IMR-90 (cell line): ENCODE results near the gene LGALS4. TPM values are rescaled to one million over a fixed set of nuclear protein-coding genes. Genes with fewer than 3 reads are reported as not detected.

Experiments used
- ATAC-seq: fragments of 200-7000 bp; cut with Tn5 transposase; 2 replicates; pipeline ENCODE4 v1.9.1; 2020; ENCODE audit warnings: low read depth, mild to moderate bottlenecking, moderate library complexity
- BruUV-seq: library from RNA; stranded (reverse); fragments of 400-500 nt; replicated peaks from 2 replicates; lab custom pipeline; 2021; lab: Mats Ljungman, UMichigan
- CTCF ChIA-PET: fragments of 300-600 bp; formaldehyde crosslinking; extraction: SDS; loops from one replicate; lab custom pipeline; 2021; ENCODE audit warnings: antibody characterized with exemption; lab: Yijun Ruan, JAX
- POLR2A ChIA-PET: fragments of 300-600 bp; sonication (Branson Sonifier 250); formaldehyde crosslinking; loops from one replicate; lab custom pipeline; 2022; ENCODE audit warnings: antibody characterized with exemption; ENCODE audit not compliant: unreplicated experiment; lab: Charles Lee
- DNase-seq: peaks from one replicate; pipeline ENCODE4 v3.0.0; 2013
- H2AFZ ChIP-seq: replicated peaks from 2 replicates; pipeline ENCODE3; 2013; ENCODE audit warnings: low read length, mild to moderate bottlenecking; ENCODE audit not compliant: poor library complexity
- H2AK5ac ChIP-seq: 2 replicates; pipeline ENCODE4 v1.6.1; 2013; ENCODE audit warnings: low read depth, low read length, inconsistent platforms
- H2AK9ac ChIP-seq: replicated peaks from 2 replicates; pipeline ENCODE3; 2013; ENCODE audit warnings: mild to moderate bottlenecking, low read depth, low read length, moderate library complexity; ENCODE audit not compliant: poor library complexity
- H2BK120ac ChIP-seq: 2 replicates; pipeline ENCODE4 v1.6.1; 2013; ENCODE audit warnings: low read depth, low read length, inconsistent platforms
- H2BK15ac ChIP-seq: 3 replicates; pipeline ENCODE4 v1.6.1; 2013; ENCODE audit warnings: low read depth, low read length, inconsistent platforms
- H2BK20ac ChIP-seq: 2 replicates; pipeline ENCODE4 v1.6.1; 2013; ENCODE audit warnings: low read depth, mild to moderate bottlenecking, inconsistent platforms, low read length, moderate library complexity
- H2BK5ac ChIP-seq: 2 replicates; pipeline ENCODE4 v1.6.1; 2013; ENCODE audit warnings: mild to moderate bottlenecking, low read depth, low read length, inconsistent platforms; ENCODE audit not compliant: poor library complexity, severe bottlenecking
- H3K14ac ChIP-seq: replicated peaks from 2 replicates; pipeline ENCODE4 v1.6.1; 2013; ENCODE audit warnings: low read depth, low read length, inconsistent platforms
- H3K18ac ChIP-seq: 2 replicates; pipeline ENCODE4 v1.6.1; 2013; ENCODE audit warnings: low read depth, low read length, control low read depth
- H3K23ac ChIP-seq: 2 replicates; pipeline ENCODE4 v1.6.1; 2013; ENCODE audit warnings: low read depth, low read length, inconsistent platforms
- H3K27ac ChIP-seq: 2 replicates; pipeline ENCODE4 v1.5.1; 2013; ENCODE audit warnings: mild to moderate bottlenecking, control low read depth, low read length; ENCODE audit not compliant: insufficient read depth
- H3K27me3 ChIP-seq: 2 replicates; pipeline ENCODE4 v1.6.1; 2013; ENCODE audit warnings: low read length; ENCODE audit not compliant: control insufficient read depth, insufficient read depth
- H3K36me3 ChIP-seq: 2 replicates; pipeline ENCODE4 v1.6.1; 2013; ENCODE audit warnings: low read length, mixed read lengths; ENCODE audit not compliant: control insufficient read depth, insufficient read depth
- H3K4ac ChIP-seq: 2 replicates; pipeline ENCODE4 v1.6.1; 2013; ENCODE audit warnings: low read depth, low read length, inconsistent platforms
- H3K4me1 ChIP-seq: 2 replicates; pipeline ENCODE4 v1.6.1; 2013; ENCODE audit warnings: low read length, mixed read lengths; ENCODE audit not compliant: control insufficient read depth, insufficient read depth
- H3K4me2 ChIP-seq: 2 replicates; pipeline ENCODE4 v1.6.1; 2013; ENCODE audit warnings: low read depth, mild to moderate bottlenecking, control low read depth, low read length, moderate library complexity
- H3K4me3 ChIP-seq: 2 replicates; pipeline ENCODE4 v1.5.1; 2013; ENCODE audit warnings: low read depth, mild to moderate bottlenecking, control low read depth, low read length, moderate library complexity; ENCODE audit not compliant: insufficient read depth
- H3K56ac ChIP-seq: 2 replicates; pipeline ENCODE4 v1.6.1; 2013; ENCODE audit warnings: low read length, inconsistent platforms; ENCODE audit not compliant: insufficient read depth; ENCODE audit errors: extremely low read depth
- H3K79me1 ChIP-seq, 2 experiments: 2 replicates each; pipeline ENCODE4 v1.6.1; 2013; ENCODE audit warnings: low read length in 2 of 2, inconsistent platforms in 1 of 2, low read depth in 1 of 2
- H3K9ac ChIP-seq: 2 replicates; pipeline ENCODE4 v1.6.1; 2013; ENCODE audit warnings: low read depth, low read length, control low read depth
- H3K9me1 ChIP-seq: 2 replicates; pipeline ENCODE4 v1.6.1; 2013; ENCODE audit warnings: low read length, inconsistent platforms; ENCODE audit not compliant: insufficient read depth
- H3K9me3 ChIP-seq: 2 replicates; pipeline ENCODE4 v1.6.1; 2013; ENCODE audit warnings: low read length; ENCODE audit not compliant: control insufficient read depth, insufficient read depth
- H4K20me1 ChIP-seq: 2 replicates; pipeline ENCODE4 v1.6.1; 2013; ENCODE audit warnings: low read length, inconsistent platforms; ENCODE audit not compliant: insufficient read depth
- H4K5ac ChIP-seq: 2 replicates; pipeline ENCODE4 v1.6.1; 2013; ENCODE audit warnings: mild to moderate bottlenecking, low read depth, low read length, control low read depth
- H4K8ac ChIP-seq, 2 experiments: 2 replicates each; pipeline ENCODE4 v1.6.1; 2013; ENCODE audit warnings: low read depth in 2 of 2, low read length in 2 of 2, control low read depth in 1 of 2, inconsistent platforms in 1 of 2
- H4K91ac ChIP-seq: 2 replicates; pipeline ENCODE4 v1.6.1; 2013; ENCODE audit warnings: low read depth, low read length, inconsistent platforms; ENCODE audit not compliant: insufficient read depth
- BHLHE40 ChIP-seq: fragments of 150-350 bp; IDR thresholded peaks from 2 replicates; pipeline ENCODE4 v1.6.1; 2016; ENCODE audit warnings: mild to moderate bottlenecking, low read depth, low read length
- CEBPB ChIP-seq: IDR thresholded peaks from 2 replicates; pipeline ENCODE4 v1.6.1; 2012; ENCODE audit warnings: low read depth, low read length, improper control_type of control experiment
- CTCF ChIP-seq: conservative IDR thresholded peaks from 2 replicates; pipeline ENCODE4 v1.5.1; 2012; ENCODE audit warnings: mild to moderate bottlenecking, low read depth, low read length, improper control_type of control experiment
- FOS ChIP-seq: fragments of 150-350 bp; IDR thresholded peaks from 2 replicates; pipeline ENCODE4 v1.6.1; 2016; ENCODE audit warnings: low read depth, low read length
- MAZ ChIP-seq: IDR thresholded peaks from 2 replicates; pipeline ENCODE4 v1.6.1; 2012; ENCODE audit warnings: low read depth, mild to moderate bottlenecking, low read length, improper control_type of control experiment, moderate library complexity, borderline replicate concordance
- NFE2L2 ChIP-seq: fragments of 150-350 bp; IDR thresholded peaks from 2 replicates; pipeline ENCODE4 v1.6.1; 2016; ENCODE audit warnings: low read depth, mild to moderate bottlenecking, low read length
- POLR2A ChIP-seq: IDR thresholded peaks from 2 replicates; pipeline ENCODE4 v1.6.1; 2012; ENCODE audit warnings: mild to moderate bottlenecking, low read depth, low read length
- RAD21 ChIP-seq: IDR thresholded peaks from 2 replicates; pipeline ENCODE4 v1.6.1; 2012; ENCODE audit warnings: low read length, improper control_type of control experiment
- RFX5 ChIP-seq: IDR thresholded peaks from 2 replicates; pipeline ENCODE4 v1.8.0; 2012; ENCODE audit warnings: low read depth, mild to moderate bottlenecking, low read length, moderate library complexity
- SMC3 ChIP-seq: fragments of 150-350 bp; IDR thresholded peaks from 2 replicates; pipeline ENCODE4 v1.6.1; 2016; ENCODE audit warnings: low read depth, mild to moderate bottlenecking, antibody characterized with exemption, low read length, moderate library complexity
- WGBS, 2 experiments: methylation state at CpG; one replicate each; pipeline versions ENCODE4 v1.1.5 to v1.1.7; 2013; ENCODE audit warnings: missing lambda C conversion rate in 2 of 2; ENCODE audit not compliant: insufficient read length in 1 of 2; ENCODE audit errors: extremely low coverage in 2 of 2; 5-methylcytosine and 5-hydroxymethylcytosine counted together
- dilution Hi-C: fragments of 300-500 bp; cut with HindIII; formaldehyde crosslinking; loops from one replicate; pipeline ENCODE4 v1.14.3; 2018; ENCODE audit warnings: low sequenced_read_pairs; ENCODE audit not compliant: unreplicated experiment
- in situ Hi-C: fragments of 300-500 bp; cut with MboI; formaldehyde crosslinking; loops from 3 replicates; pipeline ENCODE4 v1.14.3; 2019; ENCODE audit warnings: low sequenced_read_pairs, inconsistent platforms, mixed read lengths
- intact Hi-C: fragments of 100-400 bp; cut with micrococcal nuclease; formaldehyde crosslinking; loops from 2 replicates; pipeline ENCODE4 v1.10.0; 2022
- polyA plus RNA-seq, 3 experiments: library from polyadenylated mRNA; depleted of rRNA; stranded (reverse); fragments of >200 nt; gene quantifications; 2 replicates each; pipeline ENCODE4 v1.2.3, GENCODE V29; 2012; ENCODE audit warnings: low replicate concordance in 1 of 3
- total RNA-seq: library from RNA; depleted of rRNA; stranded (reverse); fragments of >200 nt; gene quantifications from 2 replicates; pipeline ENCODE4 v1.2.3, GENCODE V29; 2012
- TF ChIP-seq, protein P1 (sequence below): fragments of 150-350 bp; IDR thresholded peaks from 2 replicates; pipeline ENCODE4 v1.6.1; 2016; ENCODE audit warnings: low read depth, mild to moderate bottlenecking, low read length, moderate library complexity, borderline replicate concordance
- TF ChIP-seq, protein P2 (sequence below): fragments of 150-350 bp; IDR thresholded peaks from 2 replicates; pipeline ENCODE4 v1.6.1; 2017; ENCODE audit warnings: mild to moderate bottlenecking, antibody characterized with exemption, low read length, low read depth

The LGALS4 gene
- total and polyA plus RNA-seq, 2 of the 4 experiments (the other 2 are of a cell fraction), result 0.29 TPM; not detected in 1

DNA sequence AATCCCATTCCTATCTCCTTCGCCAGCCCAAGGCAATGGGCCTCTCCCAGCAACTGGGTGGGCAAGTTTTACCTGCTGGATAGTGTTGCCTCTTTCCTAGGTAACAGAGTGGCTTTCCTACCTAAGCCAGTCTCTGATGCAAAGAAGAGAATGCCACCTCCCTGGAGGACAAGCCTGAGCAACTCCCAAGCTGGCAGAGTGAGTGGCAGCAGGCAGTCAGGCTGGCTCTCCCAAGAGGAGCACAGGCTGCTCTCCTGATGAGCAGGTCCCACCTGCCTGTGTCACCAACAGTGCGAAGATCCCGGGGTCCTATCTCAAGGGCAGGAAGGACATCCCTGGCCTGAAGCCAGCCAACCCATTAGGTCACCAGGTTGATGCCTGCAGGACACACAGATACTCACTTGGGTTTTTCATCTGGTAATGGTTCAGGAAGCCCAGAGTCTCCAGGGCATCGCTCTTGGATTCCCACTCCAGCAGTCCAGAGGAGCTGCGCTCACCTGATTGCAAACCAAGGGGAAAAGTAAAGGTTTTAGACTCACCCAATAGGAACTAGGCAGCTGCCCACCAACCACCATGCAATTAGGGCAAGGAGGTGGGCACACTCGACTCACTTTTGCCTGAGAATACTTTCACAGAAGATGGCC is 24.4 kb upstream of the LGALS4 start (continued):
- no peak for TF ChIP-seq POLR2A

- H3K9ac ChIP-seq, result no peak overlapping the region
- H3K9me1 ChIP-seq, result no peaks in the 10 kb centered on the region
- peak overlapping the region; percentile 31; the same call in 1 of the 2 replicates for H3K27ac ChIP-seq
- no peak overlapping the region for H3K18ac ChIP-seq
- no peak overlapping the region for H3K56ac ChIP-seq
- intact Hi-C loops, result no loop called here
- no peak overlapping the region for H2BK5ac ChIP-seq
- peak overlapping the region; percentile 84 for H2AK9ac ChIP-seq
- ChIA-PET CTCF (no interaction called here), POLR2A (no interaction called here)
- DNase-seq (no peak), ATAC-seq (no peak)
- no CpG with 5 or more reads among the region's 8 CpGs for WGBS, 2 experiments
- BruUV-seq, result no TSS peak
- no peak overlapping the region for H4K8ac ChIP-seq
- peaks cover 43% of the 10 kb centered on the region for H4K20me1 ChIP-seq
- H3K36me3 ChIP-seq, result peaks cover 55% of the 10 kb centered on the region
- no peak overlapping the region for H3K4me2 ChIP-seq
- H3K4ac ChIP-seq, result peak overlapping the region; percentile 39
- H2AK5ac ChIP-seq, result no peak overlapping the region
- in situ Hi-C loops, result no loop called here
- no peak overlapping the region for H2BK20ac ChIP-seq
- H3K4me1 ChIP-seq, result peaks cover 12% of the 10 kb centered on the region
- dilution Hi-C loops, result no loop called here
- H2AFZ ChIP-seq, result no peak overlapping the region
- no peak overlapping the region for H4K91ac ChIP-seq
- H2BK120ac ChIP-seq, result no peak overlapping the region
- no peaks in the 10 kb centered on the region for H3K27me3 ChIP-seq
- H3K23ac ChIP-seq, result 0 out of 2 replicates have a peak overlapping the region, but pooled peaks have one; percentile 5
- no peak overlapping the region for H4K5ac ChIP-seq
- no peak overlapping the region for H3K14ac ChIP-seq
- no peak overlapping the region for H2BK15ac ChIP-seq
- H3K79me1 ChIP-seq, result peaks cover 31 to 59% of the 10 kb centered on the region in 2 experiments
- no peak overlapping the region for H3K4me3 ChIP-seq
- H3K9me3 ChIP-seq, result no peaks in the 10 kb centered on the region
- TF ChIP-seq FOS (no peak), MAZ (no peak), RAD21 (no peak), NFE2L2 (no peak), SMC3 (no peak), RFX5 (no peak), CEBPB (no peak), CTCF (no peak), BHLHE40 (no peak)
- TF ChIP-seq, protein P1, sequence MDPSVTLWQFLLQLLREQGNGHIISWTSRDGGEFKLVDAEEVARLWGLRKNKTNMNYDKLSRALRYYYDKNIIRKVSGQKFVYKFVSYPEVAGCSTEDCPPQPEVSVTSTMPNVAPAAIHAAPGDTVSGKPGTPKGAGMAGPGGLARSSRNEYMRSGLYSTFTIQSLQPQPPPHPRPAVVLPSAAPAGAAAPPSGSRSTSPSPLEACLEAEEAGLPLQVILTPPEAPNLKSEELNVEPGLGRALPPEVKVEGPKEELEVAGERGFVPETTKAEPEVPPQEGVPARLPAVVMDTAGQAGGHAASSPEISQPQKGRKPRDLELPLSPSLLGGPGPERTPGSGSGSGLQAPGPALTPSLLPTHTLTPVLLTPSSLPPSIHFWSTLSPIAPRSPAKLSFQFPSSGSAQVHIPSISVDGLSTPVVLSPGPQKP, result no peak
- TF ChIP-seq, protein P2, sequence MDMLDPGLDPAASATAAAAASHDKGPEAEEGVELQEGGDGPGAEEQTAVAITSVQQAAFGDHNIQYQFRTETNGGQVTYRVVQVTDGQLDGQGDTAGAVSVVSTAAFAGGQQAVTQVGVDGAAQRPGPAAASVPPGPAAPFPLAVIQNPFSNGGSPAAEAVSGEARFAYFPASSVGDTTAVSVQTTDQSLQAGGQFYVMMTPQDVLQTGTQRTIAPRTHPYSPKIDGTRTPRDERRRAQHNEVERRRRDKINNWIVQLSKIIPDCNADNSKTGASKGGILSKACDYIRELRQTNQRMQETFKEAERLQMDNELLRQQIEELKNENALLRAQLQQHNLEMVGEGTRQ, result no peak
Measured at GRCh38 chr19:38836159-38836982, 23.6 kb upstream of the LGALS4 start.
